ENCODE results near the gene ABCD1.

ABCD1 gene

DNA sequence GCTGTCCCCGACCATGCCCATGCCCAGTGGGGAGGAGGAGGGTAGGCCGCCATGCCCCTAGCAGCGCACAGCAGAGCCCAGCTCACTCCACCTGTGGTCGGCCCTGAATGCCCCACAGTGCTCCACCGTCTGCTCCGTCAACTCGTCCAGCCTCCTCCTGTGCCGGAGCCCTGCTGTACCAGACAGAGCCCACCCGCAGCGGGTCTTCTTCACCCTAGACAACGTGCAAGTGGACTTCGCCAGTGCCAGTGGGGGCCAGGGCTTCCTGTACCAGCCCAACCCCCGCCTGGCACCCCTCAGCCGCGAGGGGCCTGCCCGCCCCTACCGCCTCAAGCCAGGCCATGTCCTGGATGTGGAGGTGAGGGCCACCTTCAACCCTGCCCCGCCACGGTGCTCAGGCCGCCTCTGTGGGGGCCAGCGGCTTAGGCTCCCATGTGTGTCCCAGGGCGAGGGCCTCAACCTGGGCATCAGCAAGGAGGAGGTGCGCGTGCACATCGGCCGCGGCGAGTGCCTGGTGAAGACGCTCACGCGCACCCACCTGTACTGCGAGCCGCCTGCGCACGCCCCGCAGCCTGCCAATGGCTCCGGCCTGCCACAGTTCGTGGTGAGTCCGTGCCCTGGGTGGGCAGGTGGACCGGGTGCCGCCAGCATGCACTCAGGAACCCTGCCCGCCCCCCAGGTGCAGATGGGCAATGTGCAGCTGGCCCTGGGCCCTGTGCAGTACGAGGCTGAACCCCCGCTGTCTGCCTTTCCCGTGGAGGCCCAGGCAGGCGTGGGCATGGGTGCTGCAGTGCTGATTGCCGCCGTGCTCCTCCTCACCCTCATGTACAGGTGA lies 49.3 kb downstream of the ABCD1 start:
- no peak for DNase-seq (ENCODE audit: low read depth)

DNA sequence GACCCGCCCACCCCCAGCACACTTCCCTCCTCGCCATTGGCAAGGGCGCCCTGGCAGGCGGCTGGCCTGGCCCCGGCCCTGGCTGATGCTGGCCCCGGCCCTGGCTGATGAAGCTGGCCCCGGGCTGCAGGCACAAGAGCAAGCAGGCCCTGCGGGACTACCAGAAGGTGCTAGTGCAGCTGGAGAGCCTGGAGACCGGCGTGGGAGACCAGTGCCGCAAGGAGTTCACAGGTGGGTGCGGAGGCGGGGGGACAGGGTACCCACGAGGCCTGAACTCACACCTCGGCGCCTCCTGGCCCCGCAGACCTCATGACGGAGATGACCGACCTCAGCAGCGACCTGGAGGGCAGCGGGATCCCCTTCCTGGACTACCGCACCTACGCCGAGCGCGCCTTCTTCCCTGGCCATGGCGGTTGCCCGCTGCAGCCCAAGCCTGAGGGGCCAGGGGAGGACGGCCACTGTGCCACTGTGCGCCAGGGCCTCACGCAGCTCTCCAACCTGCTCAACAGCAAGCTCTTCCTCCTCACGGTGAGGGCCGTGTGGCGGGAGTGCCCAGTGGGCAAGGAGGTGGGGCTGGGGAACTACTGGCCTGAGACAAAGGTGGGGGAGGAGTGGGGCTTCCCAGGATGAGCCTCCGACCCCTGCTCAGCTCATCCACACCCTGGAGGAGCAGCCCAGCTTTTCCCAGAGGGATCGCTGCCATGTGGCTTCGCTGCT lies 50.1 kb downstream of the ABCD1 start:
- DNase-seq (ENCODE audit: low read depth), result no peak

DNA sequence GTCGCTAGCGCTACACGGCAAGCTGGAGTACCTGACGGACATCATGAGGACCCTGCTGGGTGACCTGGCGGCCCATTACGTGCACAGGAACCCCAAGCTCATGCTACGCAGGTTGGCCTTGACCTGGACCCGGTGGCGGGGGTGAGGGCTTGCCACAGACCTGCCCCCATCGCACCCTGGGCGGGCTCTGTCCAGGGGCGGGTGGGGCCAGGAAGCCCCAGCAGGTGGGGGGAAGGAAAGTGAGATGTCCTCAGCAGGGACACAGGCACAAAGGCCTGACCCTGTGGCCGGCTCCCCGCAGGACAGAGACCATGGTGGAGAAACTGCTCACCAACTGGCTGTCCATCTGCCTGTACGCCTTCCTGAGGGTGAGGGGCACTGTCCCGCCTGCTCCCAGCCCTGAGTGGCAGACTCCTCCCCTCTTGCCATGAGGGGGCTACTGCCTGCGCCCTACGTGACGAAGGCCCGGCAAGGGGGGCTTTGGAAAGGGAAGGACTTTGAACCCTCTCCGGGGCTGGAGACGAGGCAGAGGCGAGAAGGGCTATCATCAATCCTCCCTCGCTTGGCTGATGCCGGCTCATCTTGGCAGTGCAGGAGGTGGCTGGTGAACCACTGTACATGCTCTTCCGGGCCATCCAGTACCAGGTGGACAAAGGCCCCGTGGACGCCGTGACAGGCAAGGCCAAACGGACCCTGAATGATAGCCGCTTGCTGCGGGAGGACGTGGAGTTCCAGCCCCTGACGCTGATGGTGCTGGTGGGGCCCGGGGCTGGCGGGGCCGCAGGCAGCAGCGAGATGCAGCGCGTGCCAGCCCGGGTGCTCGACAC lies 50.9 kb downstream of the ABCD1 start:
- DNase-seq (ENCODE audit: low read depth), result no peak

DNA sequence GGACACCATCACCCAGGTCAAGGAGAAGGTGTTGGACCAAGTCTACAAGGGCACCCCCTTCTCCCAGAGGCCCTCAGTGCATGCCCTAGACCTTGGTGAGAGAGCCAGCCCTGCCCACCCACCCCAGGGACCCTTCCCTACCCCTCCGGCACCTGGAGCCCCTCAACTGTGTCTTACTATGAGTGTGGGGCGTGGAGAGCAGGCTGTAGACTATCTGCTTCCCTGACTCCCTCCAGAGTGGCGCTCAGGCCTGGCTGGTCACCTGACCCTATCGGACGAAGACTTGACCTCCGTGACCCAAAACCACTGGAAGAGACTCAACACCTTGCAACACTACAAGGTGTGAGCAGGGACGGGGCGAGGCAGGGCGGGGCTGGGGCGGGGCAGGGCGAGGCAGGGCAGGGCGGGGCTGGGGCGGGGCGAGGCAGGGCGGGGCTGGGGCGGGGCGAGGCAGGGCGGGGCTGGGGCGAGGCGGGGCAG lies 51.5 kb downstream of the ABCD1 start:
- DNase-seq (ENCODE audit: low read depth), result no peak

DNA sequence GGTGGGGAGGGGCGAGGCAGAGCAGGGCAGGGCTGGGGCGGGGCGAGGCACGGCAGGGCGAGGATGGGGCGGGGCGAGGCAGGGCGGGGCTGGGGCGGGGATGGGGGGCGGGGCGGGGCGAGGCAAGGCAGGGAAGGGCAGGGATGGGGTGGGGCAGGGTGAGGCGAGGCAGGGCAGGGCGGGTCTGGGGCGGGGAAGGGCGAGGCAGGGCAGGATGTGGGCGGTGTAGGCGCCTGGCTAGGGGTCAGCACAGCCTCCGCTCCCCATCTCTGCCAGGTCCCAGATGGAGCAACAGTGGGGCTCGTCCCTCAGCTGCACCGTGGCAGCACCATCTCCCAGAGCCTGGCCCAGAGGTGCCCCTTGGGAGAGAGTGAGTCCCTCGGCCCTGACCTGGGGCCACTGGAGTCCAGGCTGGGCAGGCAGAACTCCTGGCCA lies 52.0 kb downstream of the ABCD1 start:
- DNase-seq (ENCODE audit: low read depth), result no peak

DNA sequence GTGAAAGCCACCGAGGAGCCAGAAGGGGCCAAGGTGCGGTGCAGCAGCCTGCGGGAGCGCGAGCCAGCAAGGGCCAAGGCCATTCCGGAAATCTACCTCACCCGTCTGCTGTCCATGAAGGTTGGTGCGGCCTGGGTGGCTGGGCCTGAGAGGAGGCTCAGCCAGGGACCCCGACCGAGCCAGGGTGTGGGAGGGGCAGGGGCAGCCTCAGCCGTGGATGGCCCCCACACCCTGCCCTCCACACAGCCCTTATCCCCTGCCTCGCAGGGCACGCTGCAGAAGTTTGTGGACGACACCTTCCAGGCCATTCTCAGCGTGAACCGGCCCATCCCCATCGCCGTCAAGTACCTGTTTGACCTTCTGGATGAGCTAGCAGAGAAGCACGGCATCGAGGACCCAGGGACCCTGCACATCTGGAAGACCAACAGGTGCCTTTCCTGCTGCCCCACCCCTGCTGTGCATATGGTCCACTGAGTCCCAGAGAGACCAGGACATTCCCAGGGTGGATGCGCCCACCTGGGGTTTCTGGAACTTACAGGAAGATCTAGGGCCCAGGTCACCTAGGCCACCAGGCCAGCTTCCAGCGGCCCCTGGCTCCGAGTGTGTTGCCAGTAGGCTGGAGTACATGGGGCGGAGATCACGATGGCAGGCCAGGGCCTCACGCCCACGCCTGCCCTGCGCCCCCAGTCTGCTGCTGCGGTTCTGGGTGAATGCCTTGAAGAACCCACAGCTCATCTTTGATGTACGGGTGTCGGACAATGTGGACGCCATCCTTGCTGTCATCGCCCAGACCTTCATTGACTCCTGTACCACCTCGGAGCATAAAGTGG lies 52.8 kb downstream of the ABCD1 start:
- DNase-seq (ENCODE audit: low read depth), result no peak

DNA sequence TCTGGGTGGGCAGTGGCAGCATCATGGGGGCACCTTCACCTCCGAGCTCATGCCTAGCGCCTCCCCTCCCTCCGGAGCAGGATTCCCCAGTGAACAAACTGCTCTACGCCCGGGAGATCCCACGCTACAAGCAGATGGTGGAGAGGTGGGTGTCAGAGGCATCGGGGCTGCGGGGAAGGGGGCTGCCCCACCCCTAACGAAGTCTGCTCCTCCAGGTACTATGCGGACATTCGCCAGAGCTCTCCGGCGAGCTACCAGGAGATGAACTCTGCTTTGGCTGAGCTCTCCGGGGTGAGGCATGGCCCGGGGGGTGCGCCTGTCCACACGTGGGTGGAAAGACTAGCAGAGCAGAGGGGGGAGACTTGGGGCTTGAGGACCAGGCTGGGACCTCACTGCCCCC lies 53.5 kb downstream of the ABCD1 start:
- no peak for DNase-seq (ENCODE audit: low read depth)

DNA sequence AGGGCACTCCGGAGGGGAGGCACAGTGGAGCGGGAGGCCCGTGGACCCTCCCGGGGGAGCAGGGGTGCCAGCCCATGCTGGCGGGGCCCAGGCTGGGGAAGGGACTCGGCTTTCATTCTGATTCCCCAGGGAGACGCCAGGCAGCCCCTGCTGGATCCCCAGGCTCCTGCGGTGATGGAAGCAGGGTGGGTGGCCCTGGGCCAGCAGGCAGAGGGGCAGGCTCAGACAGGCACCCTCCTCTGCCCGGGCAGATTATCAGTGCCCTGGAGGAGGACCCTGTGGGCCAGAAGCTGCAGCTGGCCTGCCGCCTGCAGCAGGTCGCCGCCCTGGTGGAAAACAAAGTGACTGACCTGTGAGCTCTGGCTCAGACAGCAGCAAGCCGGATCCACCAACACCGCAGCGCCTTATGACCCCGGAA lies 54.0 kb downstream of the ABCD1 start:
- DNase-seq (ENCODE audit: low read depth), result no peak

DNA sequence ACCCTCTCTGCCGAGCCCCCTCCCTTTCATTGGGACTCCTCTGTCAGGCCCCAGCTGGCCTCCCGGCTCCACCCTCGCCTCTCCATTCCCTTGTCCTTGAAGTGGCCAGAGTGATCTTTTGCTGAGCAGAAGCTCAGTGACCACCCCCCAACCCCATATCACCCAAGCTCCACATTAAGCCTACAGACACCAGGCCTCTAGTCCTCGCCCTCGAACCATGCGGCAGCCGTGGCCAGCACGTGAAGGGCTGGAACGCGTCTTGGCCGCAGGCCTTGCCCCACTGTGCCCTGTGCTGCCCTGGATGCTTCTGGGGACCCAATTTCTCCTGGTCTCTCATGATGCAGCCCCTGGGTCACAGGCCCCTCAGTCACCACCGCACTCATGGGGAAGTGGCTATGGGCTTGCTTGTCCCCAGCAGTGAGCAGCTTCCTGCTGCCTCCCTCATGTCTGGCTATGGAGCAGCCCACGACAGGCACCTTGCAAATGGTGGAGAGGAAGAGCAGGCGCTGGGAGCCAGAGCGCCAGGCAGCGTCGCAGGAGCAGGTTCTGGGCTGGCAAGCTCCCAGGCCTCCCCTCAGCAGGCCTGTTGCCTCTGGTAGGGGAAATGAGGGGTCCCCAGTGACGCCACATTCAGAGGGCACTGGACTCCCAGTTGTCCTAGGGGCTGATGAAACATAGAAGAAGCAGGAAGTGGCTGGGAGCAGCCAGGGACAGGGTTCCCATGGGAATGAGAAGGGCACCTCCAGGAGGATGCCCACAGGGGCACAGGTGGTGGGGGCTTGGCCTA lies 55.4 kb downstream of the ABCD1 start:
- DNase-seq (ENCODE audit: low read depth), result no peak

DNA sequence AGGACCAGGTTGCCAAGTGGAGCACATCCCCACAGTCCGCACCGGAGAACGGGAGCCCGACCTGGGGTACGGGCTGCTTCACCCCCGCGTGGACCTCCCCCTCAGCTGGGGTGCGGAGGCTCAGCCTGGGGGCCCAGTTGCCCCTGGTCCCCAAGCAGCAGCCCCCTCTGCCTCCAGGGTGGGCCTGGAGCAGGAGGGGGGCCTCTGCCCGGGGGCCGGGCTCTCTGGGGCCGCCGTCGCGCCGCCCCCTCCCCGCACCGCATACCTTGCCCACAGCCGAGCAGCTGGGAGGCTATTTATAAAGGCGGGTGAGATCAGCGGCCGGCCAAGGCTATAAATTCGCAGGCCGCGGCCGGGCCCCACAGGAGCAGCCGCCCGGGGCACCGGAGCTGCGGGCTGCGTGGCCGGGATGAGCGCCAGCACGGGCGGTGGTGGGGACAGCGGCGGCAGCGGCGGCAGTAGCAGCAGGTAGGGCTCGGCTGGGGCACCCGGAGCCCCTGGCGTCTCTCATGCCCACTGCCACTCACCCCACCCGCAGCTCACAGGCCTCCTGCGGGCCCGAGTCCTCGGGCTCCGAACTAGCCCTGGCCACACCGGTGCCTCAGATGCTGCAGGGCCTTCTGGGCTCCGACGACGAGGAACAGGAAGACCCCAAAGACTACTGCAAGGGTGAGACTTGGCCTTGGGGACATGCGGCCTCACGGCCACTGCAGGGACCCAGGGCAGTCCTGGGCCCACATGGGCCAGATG lies 56.2 kb downstream of the ABCD1 start, which contains the start of gene SRPK3:
Gene SRPK3 (plus strand): TSS at position 364 of the 750 bp plus-strand sequence. CDS start 46 bp downstream, at position 410.
- no peak for DNase-seq (ENCODE audit: low read depth)

DNA sequence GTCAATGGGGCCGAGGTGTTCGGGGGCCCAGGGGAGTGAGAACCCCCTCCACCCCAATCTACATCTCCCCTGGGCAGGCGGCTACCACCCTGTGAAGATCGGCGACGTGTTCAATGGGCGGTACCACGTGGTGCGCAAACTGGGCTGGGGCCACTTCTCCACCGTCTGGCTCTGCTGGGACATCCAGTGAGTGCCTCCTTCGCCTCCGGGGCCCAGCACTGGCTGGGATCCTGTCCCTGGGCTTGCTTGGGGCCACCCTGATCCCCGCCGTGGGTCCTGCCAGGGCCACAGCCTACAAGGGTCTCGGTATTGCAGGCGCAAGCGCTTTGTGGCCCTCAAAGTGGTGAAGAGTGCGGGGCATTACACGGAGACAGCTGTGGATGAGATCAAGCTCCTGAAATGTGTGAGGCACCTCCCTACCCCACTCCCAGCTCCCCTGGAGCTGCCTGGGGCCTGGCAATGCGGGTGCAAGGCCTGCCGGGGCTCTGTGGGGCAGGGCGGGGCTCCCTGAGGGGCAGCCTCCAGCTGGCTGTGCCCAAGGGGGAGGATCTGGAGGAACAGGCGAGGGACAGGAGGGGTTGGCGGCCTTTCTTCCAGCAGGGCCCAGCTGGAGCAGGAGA lies 56.9 kb downstream of the ABCD1 start:
- no peak for DNase-seq (ENCODE audit: low read depth)

DNA sequence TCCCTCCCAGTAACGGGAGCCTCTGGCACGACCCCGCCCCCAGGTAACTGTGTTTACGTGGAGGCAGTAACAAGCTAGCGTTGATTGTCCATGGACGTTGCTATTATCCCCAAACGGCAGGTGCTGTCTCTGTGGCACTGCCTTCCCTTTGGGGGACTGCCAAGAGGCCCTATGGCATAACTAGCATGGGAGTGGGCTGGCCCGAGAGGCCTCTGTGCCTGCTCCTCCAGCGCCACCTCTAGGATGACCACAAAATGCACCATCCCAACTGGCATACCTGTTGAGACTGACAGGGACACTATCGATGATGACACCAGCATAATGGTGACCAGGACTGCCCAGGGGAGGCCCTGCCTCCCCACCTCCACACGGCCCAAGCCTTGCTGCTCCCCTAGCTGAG lies 57.7 kb downstream of the ABCD1 start:
- no peak for DNase-seq (ENCODE audit: low read depth)

DNA sequence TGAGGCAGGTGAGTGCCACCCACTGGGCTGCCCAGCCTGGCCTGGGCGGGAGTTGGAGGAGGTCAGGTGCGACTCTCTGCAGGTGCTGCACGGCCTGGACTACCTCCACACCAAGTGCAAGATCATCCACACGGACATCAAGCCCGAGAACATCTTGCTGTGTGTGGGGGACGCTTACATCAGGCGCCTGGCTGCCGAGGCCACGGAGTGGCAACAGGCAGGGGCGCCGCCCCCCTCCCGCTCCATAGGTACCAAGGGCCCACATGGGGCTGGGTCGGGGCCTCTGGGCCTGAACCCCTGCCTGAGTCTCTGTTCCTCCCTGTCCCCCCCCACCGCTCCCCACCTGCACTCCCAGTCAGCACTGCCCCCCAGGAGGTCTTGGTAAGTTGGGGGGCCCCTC lies 58.2 kb downstream of the ABCD1 start:
- no peak for DNase-seq (ENCODE audit: low read depth)

DNA sequence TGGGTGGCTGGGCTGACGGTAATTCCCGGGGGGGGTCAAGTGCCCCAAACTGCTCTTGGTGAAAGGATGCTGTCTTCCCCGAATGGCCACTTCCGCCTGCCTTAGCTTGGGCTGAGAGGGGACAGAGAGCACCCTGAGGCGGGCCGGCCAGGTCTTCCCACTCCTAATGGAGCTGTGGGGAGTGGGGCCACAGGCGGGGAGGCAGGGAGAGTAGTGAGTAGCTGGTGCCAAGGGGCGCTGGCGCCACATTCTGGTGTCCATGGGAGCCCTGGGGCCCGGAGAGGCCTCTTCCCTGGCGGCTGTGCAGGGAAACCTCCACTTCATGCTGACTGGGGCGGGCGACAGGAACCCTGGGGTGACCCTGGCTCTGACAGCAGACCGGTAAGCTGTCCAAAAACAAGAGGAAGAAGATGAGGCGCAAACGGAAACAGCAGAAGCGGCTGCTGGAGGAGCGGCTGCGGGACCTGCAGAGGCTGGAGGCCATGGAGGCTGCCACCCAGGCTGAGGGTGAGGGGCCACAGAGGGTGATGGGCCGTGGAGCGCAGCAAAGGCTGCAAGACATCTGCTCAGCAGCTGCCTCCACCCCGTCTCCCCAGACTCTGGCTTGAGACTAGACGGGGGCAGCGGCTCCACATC lies 58.8 kb downstream of the ABCD1 start:
- DNase-seq (ENCODE audit: low read depth), result no peak

DNA sequence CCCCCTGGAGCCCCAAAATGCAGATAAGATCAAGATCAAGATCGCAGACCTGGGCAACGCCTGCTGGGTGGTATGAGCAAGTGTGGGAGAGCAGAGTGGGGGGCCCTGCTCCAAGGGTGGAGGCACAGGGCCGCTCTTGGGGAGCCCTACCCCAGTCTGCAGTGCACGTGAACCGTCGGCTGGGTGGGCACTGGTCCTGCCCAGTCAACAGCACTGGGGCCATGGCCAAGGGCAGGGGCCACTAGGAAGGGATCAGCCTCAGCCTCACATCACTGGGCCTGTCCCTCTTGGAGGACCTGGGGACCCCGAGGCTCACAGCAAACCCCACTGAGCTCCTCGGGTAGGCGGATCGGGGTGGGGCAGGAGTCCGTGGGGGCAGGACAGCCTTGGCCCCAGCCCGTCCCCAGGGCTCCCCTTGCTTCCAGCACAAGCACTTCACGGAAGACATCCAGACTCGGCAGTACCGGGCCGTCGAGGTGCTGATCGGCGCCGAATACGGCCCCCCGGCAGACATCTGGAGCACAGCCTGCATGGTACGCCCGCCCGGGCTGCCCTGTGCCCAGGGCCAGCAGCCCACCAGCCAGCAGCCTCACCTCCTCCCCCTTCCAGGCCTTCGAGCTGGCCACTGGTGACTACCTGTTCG lies 59.8 kb downstream of the ABCD1 start:
- DNase-seq (ENCODE audit: low read depth), result no peak

DNA sequence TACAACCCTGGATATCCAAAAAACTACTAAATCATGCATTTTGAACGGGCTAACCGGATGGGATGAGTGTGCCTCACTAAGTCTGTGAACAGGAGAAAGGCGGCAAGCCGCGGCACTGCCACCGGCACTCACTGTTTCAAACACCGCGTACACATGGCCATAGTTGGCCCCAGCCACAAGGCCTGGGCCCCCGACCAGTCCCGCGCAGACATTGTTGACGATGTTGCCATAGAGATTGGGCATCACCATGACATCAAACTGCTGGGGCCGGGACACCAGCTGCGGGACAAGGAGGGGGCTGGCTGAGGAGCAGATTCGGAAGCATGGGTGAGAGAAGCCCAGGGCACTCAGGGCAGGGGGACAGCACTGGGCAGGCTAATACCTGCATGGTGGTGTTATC lies 62.0 kb downstream of the ABCD1 start:
- DNase-seq (ENCODE audit: low read depth), result no peak

DNA sequence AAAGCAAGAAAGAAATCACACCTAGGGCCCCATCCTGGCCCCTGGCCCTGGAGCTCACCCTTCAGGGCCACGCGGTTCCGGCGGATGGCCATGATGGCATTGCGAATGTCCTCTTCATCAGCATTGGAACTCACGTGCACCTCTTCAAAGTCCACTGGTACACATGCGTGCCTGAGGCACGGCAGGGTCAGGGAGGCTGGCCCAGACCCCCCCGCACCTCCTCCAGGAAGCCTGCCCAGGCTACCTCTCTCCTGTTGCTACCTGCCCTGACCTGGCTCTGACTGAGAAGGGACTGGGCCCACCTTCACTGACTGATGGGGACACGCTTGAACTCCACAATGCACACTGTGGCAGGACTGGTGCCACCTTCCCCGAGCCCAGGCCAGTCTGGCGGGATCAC lies 65.0 kb downstream of the ABCD1 start:
- DNase-seq (ENCODE audit: low read depth), result no peak

DNA sequence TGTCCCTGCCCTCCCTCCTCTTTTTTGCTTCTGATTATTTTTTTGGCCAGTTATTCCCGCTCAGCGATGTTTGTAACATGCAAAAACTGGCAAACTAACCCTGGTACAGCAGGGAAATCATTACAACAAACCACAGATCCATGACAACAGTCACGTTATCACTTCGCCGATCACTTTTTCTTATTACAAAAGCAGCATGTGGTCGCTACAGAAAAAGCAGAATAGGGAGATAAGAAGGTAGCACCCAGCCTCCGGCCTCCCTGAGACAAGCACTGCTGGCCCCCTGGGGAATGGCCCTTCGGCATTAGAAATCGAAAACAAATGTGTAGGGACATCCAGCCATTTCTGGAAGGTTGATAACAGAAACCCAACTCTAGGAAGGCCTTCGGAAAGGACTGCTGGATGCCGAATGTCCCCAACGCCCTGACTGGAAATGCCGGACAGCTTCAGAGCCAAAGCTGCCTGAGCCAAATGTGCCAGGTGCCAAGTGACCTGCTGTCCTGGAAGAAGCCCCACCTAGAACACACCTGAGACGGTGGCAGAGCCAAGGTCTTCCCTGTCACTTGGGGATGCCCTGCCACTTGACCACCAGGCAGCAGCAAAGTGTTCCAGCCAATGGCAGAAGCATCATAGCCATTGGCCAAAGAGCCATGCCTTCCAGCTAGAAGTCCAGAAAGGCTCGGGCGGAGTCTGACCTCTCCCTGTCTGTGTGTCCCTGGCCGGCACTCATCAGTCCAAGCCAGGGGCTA lies 66.6 kb downstream of the ABCD1 start:
- DNase-seq (ENCODE audit: low read depth), result no peak
